ENCODE measurements around the gene PLXNC1. TPM values are rescaled to one million over a fixed set of nuclear protein-coding genes. Genes with fewer than 3 reads are reported as not detected.

PLXNC1 gene
- polyA plus RNA-seq (ENCODE audit: insufficient read length): 7.5 TPM
- long read RNA-seq, donor 1: 0 reads
- long read RNA-seq, donor 2: 0 reads
- long read RNA-seq, donor 3: 0 reads
- long read RNA-seq, donor 4: 0 reads
- long read RNA-seq, donor 5, full-length matches to known transcripts: 2 of 2 reads
- long read RNA-seq, donor 5, partial matches to known transcripts: 0 of 2 reads
- long read RNA-seq, donor 5, other reads (novel, unspliced or antisense): 0 of 2 reads
- long read RNA-seq, donor 6: 0 reads
- long read RNA-seq, donor 7, partial matches to known transcripts: 5 of 5 reads
- long read RNA-seq, donor 7, other reads (novel, unspliced or antisense): 0 of 5 reads
- long read RNA-seq, donor 8: 0 reads

DNA sequence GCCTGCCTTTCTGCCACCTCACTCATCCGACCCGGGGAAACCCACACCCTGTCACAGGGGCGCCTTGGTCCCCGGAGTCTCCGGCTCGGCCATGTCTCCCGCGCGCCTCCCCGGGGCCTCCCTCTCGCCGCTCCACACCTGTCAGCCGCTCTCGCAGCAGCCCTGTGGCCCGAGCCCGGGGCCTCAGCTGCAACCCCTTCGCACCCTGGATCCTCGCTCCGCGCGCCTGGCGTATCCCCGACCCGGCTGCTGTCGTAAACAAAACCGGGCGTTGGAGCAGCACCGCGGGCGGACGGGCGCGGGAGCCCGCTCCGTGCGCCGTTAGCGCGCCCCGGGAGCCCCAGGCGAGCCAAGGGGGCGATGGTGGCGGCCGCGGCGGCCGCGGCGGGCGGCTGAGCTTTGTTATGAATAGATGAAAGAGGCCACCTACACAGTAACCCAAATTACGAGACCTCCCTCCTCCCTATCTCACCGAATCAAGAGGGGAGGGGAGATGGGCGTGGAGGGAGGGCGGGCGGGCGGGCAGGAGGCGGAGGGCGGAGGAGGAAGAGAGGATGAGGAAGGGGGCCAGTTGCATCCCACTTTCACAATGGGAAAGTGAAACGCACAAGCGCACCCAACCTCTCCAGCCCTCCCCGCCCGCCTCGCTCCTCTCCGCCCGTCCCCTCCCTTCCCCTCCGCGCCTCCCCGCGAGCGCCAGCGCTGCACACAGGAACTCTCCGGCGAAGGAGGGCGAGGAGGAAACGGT, at the start of gene PLXNC1:
Gene PLXNC1, plus strand, starts transcription at position 587 of the 748 bp plus-strand sequence. CDS start 395 bp downstream, outside the sequence.
- no peak for DNase-seq

DNA sequence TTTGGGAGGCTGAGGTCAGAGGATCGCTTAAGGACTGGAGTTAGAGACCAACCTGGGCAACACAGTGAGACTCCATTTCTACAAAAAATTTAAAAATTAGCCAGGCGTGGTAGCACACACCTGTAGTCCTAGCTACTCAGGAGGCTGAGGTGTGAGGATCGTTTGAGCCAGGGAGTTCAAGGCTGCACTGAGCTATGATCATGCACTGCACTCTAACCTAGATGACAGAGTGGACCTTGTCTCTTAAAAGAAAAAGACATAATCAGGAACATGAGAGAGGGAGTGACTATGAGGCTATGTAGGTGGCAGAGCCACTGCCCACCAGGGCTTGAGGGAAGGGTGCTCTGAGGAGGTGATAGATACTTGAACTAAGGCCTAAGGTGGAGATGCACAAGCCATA, 49.2 kb upstream of the PLXNC1 start:
- DNase-seq: no peak

DNA sequence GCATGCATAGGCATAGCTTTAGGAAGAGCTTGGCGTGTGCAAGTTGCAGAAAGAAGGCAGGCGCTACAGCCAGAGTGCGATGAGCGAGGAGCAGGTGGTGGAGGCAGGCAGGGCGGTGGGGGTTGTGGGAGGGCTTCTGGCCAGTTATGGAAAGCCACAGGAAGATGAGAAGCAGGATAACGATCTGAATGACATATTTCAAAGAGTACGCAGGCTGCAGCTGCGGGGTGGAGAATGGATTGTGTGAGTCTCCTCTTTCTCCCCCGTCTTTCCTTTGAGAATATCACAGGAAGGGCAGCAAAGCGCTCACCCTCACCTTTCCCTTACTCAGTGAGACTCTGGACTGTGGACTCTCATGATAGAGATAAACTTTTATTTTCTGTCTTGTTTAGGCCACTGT, 48.7 kb upstream of the PLXNC1 start:
- no peak for DNase-seq

DNA sequence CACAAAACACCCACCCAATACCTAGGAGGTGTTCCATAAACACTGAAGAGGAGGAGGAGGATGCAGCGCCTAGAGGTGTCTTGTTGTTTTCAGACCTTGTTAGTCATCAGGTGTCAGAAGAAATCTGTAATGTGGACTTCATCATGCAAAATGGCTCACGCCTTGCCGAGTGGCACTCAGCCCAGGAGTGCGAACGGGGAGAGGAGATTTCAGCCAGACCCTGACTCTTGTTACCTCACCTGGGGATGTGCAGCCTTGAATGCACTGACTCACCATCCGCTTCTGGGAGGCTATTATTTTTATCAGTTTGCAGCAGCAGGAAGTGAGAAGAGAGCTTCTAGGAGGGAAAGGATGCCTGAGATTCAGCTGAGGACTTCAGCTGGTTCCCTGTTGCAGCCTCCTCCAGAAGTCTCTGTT, 48.2 kb upstream of the PLXNC1 start:
- no peak for DNase-seq

DNA sequence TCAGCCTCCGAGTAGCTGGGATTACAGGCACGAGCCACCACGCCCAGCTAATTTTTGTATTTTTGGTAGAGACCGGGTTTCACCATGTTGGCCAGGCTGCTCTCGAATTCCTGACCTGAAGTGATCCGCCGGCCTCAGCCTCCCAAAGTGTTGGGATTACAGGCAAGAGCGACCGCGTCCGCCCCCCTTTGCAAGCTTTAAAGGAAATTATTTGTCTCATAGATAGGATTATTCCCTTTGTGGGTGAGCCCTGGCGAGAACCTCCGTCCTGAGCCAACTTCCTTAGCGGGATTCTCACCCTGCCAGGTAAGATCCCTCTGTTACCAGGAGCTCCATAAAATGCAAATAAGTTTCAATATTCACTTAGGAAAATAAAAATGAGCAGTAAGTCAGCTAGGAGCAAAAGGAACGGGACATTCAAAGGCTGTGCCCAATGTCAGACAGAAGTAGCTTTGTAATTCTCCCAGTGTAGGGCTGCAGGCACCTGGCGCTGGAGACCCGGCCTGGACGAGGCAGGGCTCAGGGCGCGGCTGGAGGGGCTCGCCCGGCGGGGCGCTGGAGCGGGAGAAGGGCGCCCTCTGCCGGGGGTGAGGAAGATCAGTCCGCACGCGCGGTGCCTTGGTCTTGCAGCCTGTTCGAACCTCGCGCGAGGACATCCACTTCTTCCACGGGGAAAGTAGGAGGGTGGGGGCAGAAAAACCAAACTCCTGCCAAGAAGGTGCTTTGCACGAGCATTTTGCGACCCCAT, 47.2 kb upstream of the PLXNC1 start:
- peak; percentile 73 for DNase-seq

DNA sequence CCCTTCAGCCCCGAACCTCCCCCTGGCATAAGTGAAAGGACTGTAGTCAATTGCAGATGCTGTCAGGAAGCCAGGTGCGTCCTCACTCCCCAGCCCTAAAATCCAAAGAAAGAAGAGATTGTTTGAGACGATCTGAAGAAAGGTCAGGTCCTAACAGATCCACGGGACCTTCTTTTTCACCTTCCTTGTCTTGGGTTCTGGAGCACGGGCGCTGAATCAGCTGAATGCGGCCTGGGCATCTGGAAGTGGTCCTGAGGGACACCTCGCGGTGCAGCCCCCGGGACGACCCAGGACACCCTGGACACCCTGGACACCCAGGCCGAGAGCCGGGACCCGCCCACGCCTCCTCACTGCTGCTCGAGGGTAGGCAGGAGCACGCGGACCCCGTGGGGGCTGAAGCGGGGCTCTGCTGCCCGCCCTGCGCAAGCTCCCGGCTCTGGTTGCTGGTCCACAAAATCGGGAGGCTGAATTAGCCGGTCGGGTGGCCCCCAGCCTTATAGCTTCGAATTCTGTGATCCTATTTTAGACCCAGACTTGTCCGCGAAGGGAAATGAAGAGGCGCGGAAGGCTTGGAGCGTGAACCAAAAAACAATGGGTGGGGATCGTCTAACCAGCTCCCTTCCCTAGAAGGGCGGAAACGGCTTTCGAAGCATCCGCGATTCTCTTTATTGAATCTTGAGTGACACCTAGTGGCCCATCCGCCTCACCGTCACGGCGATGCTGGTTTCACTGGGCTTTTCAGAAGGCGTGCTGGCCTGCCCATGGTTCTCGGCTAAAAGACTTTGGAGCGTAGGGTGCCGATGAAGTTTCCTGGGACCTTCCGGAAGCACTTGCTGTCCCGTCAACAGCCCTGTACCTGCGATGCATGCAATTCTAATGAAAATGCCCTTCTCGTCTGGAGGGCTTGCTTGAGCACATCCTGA, 46.4 kb upstream of the PLXNC1 start:
- peak; percentile 86 for DNase-seq

DNA sequence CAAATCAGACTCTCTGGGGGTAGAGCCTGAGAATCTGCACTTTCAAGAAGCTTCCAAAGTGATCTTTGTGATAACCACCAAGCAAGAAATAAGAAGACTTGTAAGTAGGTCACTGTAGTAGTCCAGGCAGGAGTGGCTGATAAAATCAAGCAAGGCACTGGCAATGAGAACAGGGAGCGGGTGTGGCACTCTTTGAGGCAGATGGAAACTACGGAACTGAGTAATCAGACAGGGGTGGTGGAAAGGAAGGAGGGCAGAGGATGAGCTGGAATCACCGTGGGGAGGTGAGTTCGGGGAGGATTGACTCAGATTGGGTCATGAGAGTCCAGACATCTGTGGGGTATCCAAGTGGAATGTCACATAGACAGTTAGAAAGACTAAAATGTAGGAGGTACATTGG, 44.4 kb upstream of the PLXNC1 start:
- DNase-seq: no peak

DNA sequence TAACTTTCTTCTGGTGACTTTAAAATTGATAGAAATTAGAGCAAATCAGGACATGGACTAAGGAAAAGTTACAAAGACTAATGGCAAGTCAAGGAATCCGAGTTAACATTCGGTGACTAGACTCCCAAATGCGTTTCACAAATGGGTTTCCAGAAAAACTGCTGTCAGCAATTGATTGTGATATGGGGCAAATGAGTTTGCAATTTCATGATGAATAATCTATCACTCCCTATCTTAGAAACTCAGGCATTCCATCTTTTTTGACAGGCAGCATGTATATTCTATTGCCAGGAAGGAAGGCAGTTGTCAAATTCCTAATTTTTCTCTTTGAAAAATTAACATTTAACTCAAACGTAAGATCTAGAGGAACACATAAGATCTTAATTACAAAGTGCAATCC, 40.5 kb upstream of the PLXNC1 start:
- no peak for DNase-seq

DNA sequence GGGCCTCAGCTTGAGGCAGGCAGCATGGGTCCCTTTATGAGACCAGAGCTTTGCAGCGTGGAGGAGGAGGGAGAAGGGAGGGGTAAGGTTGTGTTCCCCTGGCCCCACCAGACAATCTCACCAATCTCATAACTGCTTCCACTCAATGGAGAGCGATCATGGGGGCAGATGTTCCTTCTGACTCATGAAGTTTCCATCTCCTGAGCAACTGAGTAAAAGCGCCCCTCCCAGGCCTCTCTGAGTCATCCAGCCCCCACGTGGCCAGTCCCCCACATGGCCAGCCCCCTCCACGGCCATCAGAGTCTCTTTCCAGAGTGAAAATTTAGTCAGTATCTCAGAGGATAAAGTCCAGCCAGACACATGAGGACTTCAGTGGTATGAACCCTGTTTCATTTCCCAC, 39.2 kb upstream of the PLXNC1 start:
- no peak for DNase-seq

DNA sequence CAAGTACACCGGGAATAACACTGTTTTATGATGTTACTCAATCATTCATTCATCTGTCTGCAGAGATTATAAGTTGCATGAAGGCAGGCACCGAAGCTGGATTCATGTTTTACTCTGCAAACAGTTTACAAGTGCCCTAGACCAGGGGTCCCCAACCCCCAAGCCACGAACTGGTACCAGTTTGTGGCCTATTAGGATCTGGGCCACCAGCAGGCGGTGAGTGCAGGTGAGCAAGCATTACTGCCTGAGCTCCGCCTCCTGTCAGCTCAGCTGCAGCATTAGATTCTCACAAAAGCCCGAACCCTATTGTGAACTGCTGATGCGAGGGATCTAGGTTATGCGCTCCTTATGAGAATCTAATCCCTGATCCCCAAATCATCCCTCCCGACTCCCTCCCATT, 38.1 kb upstream of the PLXNC1 start:
- DNase-seq: no peak

DNA sequence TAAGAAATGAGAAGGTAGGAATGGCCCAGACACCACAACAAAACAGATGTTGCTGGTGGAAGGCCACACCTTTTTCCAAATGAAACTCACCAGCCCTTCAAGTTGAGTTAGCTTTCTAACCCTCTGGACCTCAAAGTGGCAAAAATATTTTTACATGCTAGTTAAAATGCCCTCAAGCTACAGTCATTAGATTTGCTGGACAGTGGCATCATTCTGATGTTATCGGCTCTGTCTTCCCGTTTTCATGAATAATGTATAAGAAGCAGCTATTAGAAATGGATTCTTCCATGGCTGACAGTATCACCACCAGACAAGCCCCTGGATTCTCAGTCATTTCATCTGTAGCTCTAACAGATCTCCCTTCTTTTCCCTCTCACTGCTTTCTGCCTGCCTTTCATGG, 37.1 kb upstream of the PLXNC1 start:
- DNase-seq: no peak

DNA sequence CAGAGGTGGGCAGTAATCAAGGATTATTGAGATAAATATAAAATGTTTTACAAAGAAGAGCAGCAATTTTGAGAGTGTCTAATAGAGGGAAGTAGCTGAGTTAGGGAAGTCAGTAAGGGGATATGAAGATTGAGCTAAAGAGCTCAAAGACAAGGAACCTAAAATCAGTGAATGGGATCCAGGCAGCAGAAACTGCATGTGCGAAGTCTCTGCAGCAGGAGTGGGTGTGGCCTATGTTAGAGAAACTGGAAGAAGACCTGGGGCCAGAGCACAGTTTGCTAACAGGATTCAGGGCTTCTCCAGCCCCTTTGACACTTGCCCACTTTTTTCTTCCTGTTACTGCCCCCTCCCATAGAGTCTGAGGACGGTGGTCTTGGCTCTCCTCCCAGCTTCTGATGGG, 36.3 kb upstream of the PLXNC1 start:
- DNase-seq: no peak

DNA sequence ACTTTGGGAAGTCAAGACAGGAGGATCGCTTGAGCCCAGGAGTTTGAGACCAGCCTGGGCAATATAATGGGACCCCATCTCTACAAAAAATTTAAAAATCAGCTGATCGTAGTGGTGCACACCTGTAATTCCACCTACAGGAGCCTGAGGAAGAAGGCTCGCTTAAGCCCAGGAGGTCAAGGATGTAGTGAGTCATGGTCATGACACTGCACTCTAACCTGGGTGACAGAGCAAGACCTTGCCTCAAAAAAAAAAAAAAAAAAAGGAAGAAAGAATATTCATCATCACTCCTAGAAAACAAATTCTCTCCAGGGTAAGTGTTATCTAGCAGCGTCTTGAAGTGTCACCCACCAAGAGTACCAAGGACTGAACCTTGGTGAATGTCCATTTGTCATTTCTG, 34.2 kb upstream of the PLXNC1 start:
- DNase-seq: no peak

DNA sequence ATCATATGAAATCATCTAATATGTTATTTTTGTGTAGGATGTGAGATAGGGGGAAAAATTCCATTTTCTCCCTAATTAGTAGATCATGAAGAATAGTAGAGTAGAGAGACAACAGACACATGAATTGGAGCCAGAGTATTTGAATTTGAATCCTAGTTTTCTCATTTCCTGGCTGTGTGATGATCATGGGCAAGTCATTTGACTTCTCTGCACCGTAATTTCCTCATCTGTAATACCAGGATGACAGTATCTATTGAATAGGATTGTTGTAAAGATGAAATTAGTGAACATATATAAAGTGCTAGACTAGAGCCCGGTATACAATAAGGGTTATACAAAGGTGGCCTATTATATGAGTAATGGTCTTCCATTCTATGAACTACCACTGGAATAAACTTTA, 32.2 kb upstream of the PLXNC1 start:
- no peak for DNase-seq

DNA sequence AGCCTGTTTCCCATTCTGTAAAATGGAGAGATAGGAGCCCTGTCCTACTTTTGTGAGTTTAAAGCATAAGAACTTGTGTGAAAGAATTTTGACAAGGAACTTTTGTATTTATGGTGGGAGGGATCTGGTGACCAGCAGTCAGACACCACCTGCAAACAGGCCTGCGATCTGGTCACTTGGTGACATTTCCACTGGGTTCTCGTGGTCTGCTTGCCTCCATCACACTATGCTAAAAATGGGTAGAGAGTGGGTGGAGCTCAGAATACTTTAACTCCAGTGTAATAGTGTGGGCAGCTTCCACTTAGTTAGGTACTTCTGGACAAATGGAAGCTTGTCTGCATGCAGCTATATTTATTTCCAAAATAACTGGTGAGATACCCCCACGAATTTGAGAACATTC, 26.5 kb upstream of the PLXNC1 start:
- DNase-seq: no peak

DNA sequence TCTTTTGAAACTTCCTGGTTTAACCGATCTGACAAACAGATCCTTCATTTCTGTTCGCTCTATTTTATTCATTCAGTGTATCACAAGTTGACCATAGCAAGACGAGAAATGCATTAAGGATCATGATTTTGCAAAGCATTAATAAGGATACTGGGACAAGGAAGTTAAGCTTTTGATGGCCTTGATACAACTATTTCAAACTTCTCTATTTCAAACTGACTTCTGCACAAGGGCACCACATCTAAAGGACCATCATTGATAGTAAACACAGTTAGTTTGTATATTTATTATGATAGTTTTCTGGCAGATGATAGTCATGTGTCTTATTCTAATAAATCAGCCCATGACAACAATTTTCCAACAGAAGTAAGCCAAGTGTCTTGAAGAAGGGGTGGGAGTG, 25.8 kb upstream of the PLXNC1 start:
- DNase-seq: no peak

DNA sequence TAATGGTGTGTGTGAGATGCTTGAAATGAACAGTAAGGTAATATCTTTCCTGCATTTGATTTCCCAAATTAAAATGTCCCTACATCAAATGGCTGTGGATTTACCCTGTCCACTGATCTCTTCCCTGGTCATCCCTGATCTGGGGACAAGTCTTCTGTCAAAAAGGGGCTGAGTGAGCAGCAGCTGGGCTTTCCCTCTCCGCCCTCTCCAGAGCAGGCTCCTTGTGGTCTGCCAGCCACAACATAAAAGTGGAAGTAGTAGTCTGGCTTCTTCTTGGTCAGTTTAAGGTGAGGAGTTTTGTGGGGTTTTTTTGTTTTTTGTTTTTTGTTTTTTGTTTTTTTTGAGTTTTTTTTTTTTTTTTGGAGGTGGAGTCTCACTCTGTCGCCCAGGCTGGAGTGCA, 25.2 kb upstream of the PLXNC1 start:
- DNase-seq: no peak

DNA sequence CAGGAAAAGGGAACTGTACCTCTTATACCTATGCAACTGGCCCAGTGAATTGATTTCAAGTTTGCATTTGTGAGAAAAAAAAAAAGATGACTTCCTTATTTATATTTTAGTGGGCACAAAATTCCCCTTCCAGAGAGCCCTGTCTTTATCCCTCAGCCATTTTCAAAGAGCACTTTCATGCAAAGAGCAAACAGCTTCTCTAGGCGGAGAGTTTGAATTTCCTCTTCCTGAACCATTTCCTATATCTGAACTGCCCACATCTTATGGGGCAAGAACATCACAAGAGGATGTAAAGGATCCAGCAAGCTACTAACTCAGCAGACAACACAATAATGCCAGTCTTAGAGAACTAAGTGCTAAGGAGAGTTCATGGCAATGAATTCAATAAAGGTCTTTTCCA, 22.3 kb upstream of the PLXNC1 start:
- no peak for DNase-seq

DNA sequence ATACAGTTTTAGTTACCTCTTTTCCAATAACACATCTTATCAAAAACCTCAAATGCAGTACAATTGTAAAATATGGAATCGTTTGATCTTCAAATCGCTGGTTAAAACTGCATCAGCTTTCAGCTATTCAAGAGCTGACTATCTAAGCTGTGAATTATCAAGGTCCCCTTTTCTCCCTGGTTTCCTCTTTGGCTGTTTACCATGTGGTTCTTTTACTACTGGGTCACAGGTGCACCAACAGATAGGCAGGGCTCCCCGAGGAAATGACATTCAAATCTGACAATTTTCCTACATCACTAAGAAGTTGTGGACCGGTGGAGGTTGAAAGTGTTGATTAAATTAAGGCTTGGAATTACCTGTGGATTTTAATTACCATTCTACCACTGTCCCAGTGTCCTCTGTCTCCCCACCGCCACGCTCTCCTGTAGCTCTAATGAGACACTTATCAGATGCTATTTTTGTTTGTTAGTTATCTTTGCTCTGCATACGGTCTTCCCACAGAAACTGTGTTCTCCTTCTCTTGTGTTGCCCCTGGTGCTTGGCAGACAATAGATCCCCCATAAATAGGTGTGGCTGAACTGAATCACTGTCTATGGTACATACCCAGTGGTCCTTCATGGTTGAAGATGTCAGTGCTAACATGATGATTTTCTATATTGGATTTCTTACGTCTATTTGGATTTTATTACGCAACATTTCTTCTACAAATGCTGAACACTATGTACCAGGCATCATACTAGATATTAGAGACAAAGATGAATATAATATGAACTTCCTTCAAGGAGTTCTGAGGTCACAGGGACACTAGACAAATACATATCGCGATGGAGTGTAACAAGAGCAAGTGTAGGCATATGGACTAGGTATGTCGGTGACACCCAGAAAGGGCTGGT, 20.9 kb upstream of the PLXNC1 start:
- no peak for DNase-seq

DNA sequence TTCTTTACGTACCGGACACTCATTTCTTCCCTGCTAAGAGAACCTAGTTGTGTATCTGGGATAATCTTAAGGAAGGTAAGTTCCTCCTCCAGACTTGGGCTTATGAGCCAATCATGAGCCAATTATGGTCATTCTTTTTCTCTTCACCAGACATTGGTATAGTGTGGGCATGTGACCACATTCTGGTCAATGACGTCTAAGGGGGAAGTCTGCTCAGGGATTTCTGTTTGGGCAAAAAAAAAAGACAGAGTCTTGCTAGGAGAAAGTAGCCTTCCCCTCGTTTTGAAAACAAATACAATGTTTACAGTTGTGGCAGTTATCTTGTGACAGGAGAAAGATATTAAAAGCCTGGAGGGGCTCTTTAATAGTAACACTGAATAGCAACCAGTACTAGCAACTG, 20.1 kb upstream of the PLXNC1 start:
- DNase-seq: no peak
